ENCODE measurements around the gene FEN1. TPM values are rescaled to one million over a fixed set of nuclear protein-coding genes. Genes with fewer than 3 reads are reported as not detected.

The FEN1 gene
- total RNA-seq, 1 donor from 2014 or later: 19.8 TPM

- no peak for DNase-seq (ENCODE audit: extremely low spot score, unreplicated experiment)
- Mint-ChIP-seq H3K4me1 (ENCODE audit: unreplicated experiment) (peaks cover 16% of the 10 kb centered on the region), H3K27me3 (ENCODE audit: unreplicated experiment) (no peaks in the 10 kb centered on the region), H3K4me3 (ENCODE audit: unreplicated experiment) (peak overlapping the region; percentile 92), H3K27ac (ENCODE audit: unreplicated experiment) (peak overlapping the region; percentile 99), H3K9me3 (ENCODE audit: unreplicated experiment) (no peaks in the 10 kb centered on the region), H3K36me3 (ENCODE audit: unreplicated experiment) (peaks cover 9% of the 10 kb centered on the region)
- peak; percentile 10 for TF ChIP-seq CTCF (IDR thresholded peaks at IDR 0.05)
Measured at GRCh38 chr11:61791737-61792309, 888 bp upstream of the FEN1 start.

GRCh38 chr11:61793083-61793828 is 545 bp downstream of the FEN1 start:
- H3K4me3 Mint-ChIP-seq (ENCODE audit: unreplicated experiment): peak overlapping the region; percentile 92
- no peak for DNase-seq (ENCODE audit: extremely low spot score, unreplicated experiment)
- TF ChIP-seq CTCF (IDR thresholded peaks at IDR 0.05): no peak

GRCh38 chr11:61793829-61794204 is 1.1 kb downstream of the FEN1 start:
- Mint-ChIP-seq H3K36me3 (ENCODE audit: unreplicated experiment) (peaks cover 6% of the 10 kb centered on the region), H3K4me1 (ENCODE audit: unreplicated experiment) (peaks cover 27% of the 10 kb centered on the region), H3K4me3 (ENCODE audit: unreplicated experiment) (peak overlapping the region; percentile 92), H3K27ac (ENCODE audit: unreplicated experiment) (peak overlapping the region; percentile 99), H3K9me3 (ENCODE audit: unreplicated experiment) (no peaks in the 10 kb centered on the region), H3K27me3 (ENCODE audit: unreplicated experiment) (no peaks in the 10 kb centered on the region)
- TF ChIP-seq CTCF (IDR thresholded peaks at IDR 0.05): no peak
- no peak for DNase-seq (ENCODE audit: extremely low spot score, unreplicated experiment)

More at GRCh38 chr11:61793083-61793828, 545 bp downstream of the FEN1 start:
- peaks cover 27% of the 10 kb centered on the region for H3K4me1 Mint-ChIP-seq (ENCODE audit: unreplicated experiment)
- peaks cover 9% of the 10 kb centered on the region for H3K36me3 Mint-ChIP-seq (ENCODE audit: unreplicated experiment)
- H3K9me3 Mint-ChIP-seq (ENCODE audit: unreplicated experiment): no peaks in the 10 kb centered on the region
- peak overlapping the region; percentile 99 for H3K27ac Mint-ChIP-seq (ENCODE audit: unreplicated experiment)
- no peaks in the 10 kb centered on the region for H3K27me3 Mint-ChIP-seq (ENCODE audit: unreplicated experiment)

- peaks cover 5% of the 10 kb centered on the region for H3K36me3 Mint-ChIP-seq (ENCODE audit: unreplicated experiment)
Measured at GRCh38 chr11:61794579-61794978, 1.9 kb downstream of the FEN1 start.

More at GRCh38 chr11:61794579-61794978, 1.9 kb downstream of the FEN1 start:
- H3K9me3 Mint-ChIP-seq (ENCODE audit: unreplicated experiment): no peaks in the 10 kb centered on the region
- H3K27ac Mint-ChIP-seq (ENCODE audit: unreplicated experiment): no peak overlapping the region
- peaks cover 27% of the 10 kb centered on the region for H3K4me1 Mint-ChIP-seq (ENCODE audit: unreplicated experiment)
- no peak overlapping the region for H3K4me3 Mint-ChIP-seq (ENCODE audit: unreplicated experiment)
- DNase-seq (ENCODE audit: extremely low spot score, unreplicated experiment): no peak
- no peak for TF ChIP-seq CTCF (IDR thresholded peaks at IDR 0.05)
- no peaks in the 10 kb centered on the region for H3K27me3 Mint-ChIP-seq (ENCODE audit: unreplicated experiment)
